GM19240 (cell line): ENCODE data around the gene PCSK7.
"Not testable (repeated sequence)": the region's sequence is repeated elsewhere in the genome, so short reads cannot be mapped to it uniquely, and the experiment has no call there.

ENCODE experiments used
- DNase-seq: peaks from one replicate; pipeline ENCODE4 v3.0.0; 2011; ENCODE audit warnings: low spot score; ENCODE audit not compliant: insufficient read length

Gene PCSK7

GRCh38 chr11:117217141-117218084, 14.5 kb downstream of the PCSK7 start:
- no peak for DNase-seq

- DNase-seq = no peak
Measured at GRCh38 chr11:117214404-117215110, 17.3 kb downstream of the PCSK7 start.

- DNase-seq = no peak
Measured at GRCh38 chr11:117212697-117213355, 19.0 kb downstream of the PCSK7 start.

GRCh38 chr11:117210620-117211019, 21.3 kb downstream of the PCSK7 start:
- no peak for DNase-seq

- not testable (repeated sequence) for DNase-seq
Measured at GRCh38 chr11:117209351-117210125, 22.3 kb downstream of the PCSK7 start.

GRCh38 chr11:117208710-117209109, 23.2 kb downstream of the PCSK7 start:
- DNase-seq = not testable (repeated sequence)

- not testable (repeated sequence) for DNase-seq
Measured at GRCh38 chr11:117207481-117207880, 24.4 kb downstream of the PCSK7 start.

- not testable (repeated sequence) for DNase-seq
Measured at GRCh38 chr11:117206859-117207258, 25.0 kb downstream of the PCSK7 start.

- not testable (repeated sequence) for DNase-seq
Measured at GRCh38 chr11:117206111-117206510, 25.8 kb downstream of the PCSK7 start.

- no peak for DNase-seq
Measured at GRCh38 chr11:117205211-117205818, 26.6 kb downstream of the PCSK7 start.

- no peak for DNase-seq
Measured at GRCh38 chr11:117204283-117205080, 27.4 kb downstream of the PCSK7 start.

- no peak for DNase-seq
Measured at GRCh38 chr11:117203069-117203407, 28.8 kb downstream of the PCSK7 start.

GRCh38 chr11:117202386-117203068, 29.3 kb downstream of the PCSK7 start:
- no peak for DNase-seq

- no peak for DNase-seq
Measured at GRCh38 chr11:117201658-117202305, 30.1 kb downstream of the PCSK7 start.

- no peak for DNase-seq
Measured at GRCh38 chr11:117200813-117201657, 30.8 kb downstream of the PCSK7 start.

GRCh38 chr11:117199916-117200812, 31.7 kb downstream of the PCSK7 start:
- DNase-seq = no peak
